Keratinocyte (primary cell): ENCODE measurements around the gene METTL25B.

ENCODE experiments used
- EZH2 ChIP-seq: IDR thresholded peaks from one replicate; pipeline ENCODE4 v1.6.1; 2012; ENCODE audit warnings: inconsistent platforms, mild to moderate bottlenecking, low read length, moderate library complexity
- TF ChIP-seq, protein P1 (sequence below), 3 experiments: IDR thresholded peaks in 1 of 3; conservative IDR thresholded peaks in 1 of 3; optimal IDR thresholded peaks in 1 of 3; 2 replicates in 2 of 3; 3 replicates in 1 of 3; pipeline versions ENCODE3 to v1.5.1; 2011; ENCODE audit warnings: low read length in 3 of 3, mild to moderate bottlenecking in 3 of 3, moderate library complexity in 2 of 3, control low read depth in 1 of 3, inconsistent platforms in 1 of 3; ENCODE audit not compliant: insufficient read depth in 2 of 3; ENCODE audit errors: extremely low read depth in 1 of 3

- TF ChIP-seq, protein P1, sequence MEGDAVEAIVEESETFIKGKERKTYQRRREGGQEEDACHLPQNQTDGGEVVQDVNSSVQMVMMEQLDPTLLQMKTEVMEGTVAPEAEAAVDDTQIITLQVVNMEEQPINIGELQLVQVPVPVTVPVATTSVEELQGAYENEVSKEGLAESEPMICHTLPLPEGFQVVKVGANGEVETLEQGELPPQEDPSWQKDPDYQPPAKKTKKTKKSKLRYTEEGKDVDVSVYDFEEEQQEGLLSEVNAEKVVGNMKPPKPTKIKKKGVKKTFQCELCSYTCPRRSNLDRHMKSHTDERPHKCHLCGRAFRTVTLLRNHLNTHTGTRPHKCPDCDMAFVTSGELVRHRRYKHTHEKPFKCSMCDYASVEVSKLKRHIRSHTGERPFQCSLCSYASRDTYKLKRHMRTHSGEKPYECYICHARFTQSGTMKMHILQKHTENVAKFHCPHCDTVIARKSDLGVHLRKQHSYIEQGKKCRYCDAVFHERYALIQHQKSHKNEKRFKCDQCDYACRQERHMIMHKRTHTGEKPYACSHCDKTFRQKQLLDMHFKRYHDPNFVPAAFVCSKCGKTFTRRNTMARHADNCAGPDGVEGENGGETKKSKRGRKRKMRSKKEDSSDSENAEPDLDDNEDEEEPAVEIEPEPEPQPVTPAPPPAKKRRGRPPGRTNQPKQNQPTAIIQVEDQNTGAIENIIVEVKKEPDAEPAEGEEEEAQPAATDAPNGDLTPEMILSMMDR (optimal IDR thresholded peaks at IDR 0.05 in 1 of 3, IDR thresholded peaks at IDR 0.05 in 1 of 3, conservative IDR thresholded peaks at IDR 0.05 in 1 of 3; ENCODE audit: extremely low read depth in 1 of 3, insufficient read depth in 2 of 3, low read length in 3 of 3), result no peak
- TF ChIP-seq EZH2, result no peak
Measured at GRCh38 chr1:156696755-156697154, 31.5 kb upstream of the METTL25B start.
